HepG2 (cell line): Measurements from ENCODE around the gene TXNL4B. TPM values are rescaled to one million over a fixed set of nuclear protein-coding genes. Genes with fewer than 3 reads are reported as not detected.

Experiments
- GPBP1L1 ChIP-seq: sonication (generic); formaldehyde crosslinking; IDR thresholded peaks from 2 replicates; pipeline ENCODE4 v1.5.0; 2020; ENCODE audit warnings: mild to moderate bottlenecking, missing genetic modification reagents
- HNRNPLL ChIP-seq: fragments of 200-400 bp; formaldehyde crosslinking; IDR thresholded peaks from 2 replicates; pipeline ENCODE4 v1.6.1; 2017; ENCODE audit warnings: mild to moderate bottlenecking, low read depth, low read length; ENCODE audit not compliant: poor library complexity, severe bottlenecking
- KLF13 ChIP-seq: sonication (generic); formaldehyde crosslinking; IDR thresholded peaks from 2 replicates; pipeline ENCODE4 v1.4.0; 2020; ENCODE audit warnings: mild to moderate bottlenecking, missing genetic modification reagents
- MED1 ChIP-seq: sonication (generic); formaldehyde crosslinking; IDR thresholded peaks from 2 replicates; pipeline ENCODE4 v1.4.0; 2020; ENCODE audit warnings: missing genetic modification reagents
- MEIS1 ChIP-seq: sonication (generic); formaldehyde crosslinking; IDR thresholded peaks from 2 replicates; pipeline ENCODE4 v1.9.0; 2021; ENCODE audit warnings: mild to moderate bottlenecking, missing genetic modification reagents, moderate library complexity, borderline replicate concordance
- NCOR1 ChIP-seq: fragments of 200-600 bp; sonication (generic); IDR thresholded peaks from 2 replicates; pipeline ENCODE4 v1.7.0; 2017; ENCODE audit warnings: antibody characterized with exemption, low read length, borderline replicate concordance
- NR2F2 ChIP-seq: IDR thresholded peaks from 2 replicates; pipeline ENCODE4 v1.6.1; 2012; ENCODE audit warnings: low read depth, inconsistent platforms, borderline replicate concordance
- POLR2AphosphoS5 ChIP-seq: IDR thresholded peaks from 2 replicates; pipeline ENCODE4 v1.6.1; 2012; ENCODE audit warnings: low read depth, low read length
- TIGD3 ChIP-seq: sonication (generic); formaldehyde crosslinking; IDR thresholded peaks from 2 replicates; pipeline ENCODE4 v1.5.1; 2020; ENCODE audit warnings: mild to moderate bottlenecking, missing genetic modification reagents, borderline replicate concordance
- TSC22D2 ChIP-seq: sonication (generic); formaldehyde crosslinking; IDR thresholded peaks from 2 replicates; pipeline ENCODE4 v1.5.1; 2020; ENCODE audit warnings: missing genetic modification reagents, mild to moderate bottlenecking, borderline replicate concordance
- U2AF1 ChIP-seq: fragments of 200-400 bp; formaldehyde crosslinking; optimal IDR thresholded peaks from 2 replicates; pipeline ENCODE3; 2017; ENCODE audit warnings: mild to moderate bottlenecking, low read depth, low read length
- ZBTB33 ChIP-seq: sonication (generic); formaldehyde crosslinking; IDR thresholded peaks from 2 replicates; pipeline ENCODE4 v1.4.0; 2020; ENCODE audit warnings: missing genetic modification reagents
- ZBTB34 ChIP-seq: sonication (generic); formaldehyde crosslinking; IDR thresholded peaks from 2 replicates; pipeline ENCODE4 v1.8.0; 2022; ENCODE audit warnings: mild to moderate bottlenecking, missing genetic modification reagents
- ZFP41 ChIP-seq: sonication (generic); formaldehyde crosslinking; IDR thresholded peaks from 2 replicates; pipeline ENCODE4 v1.4.0; 2020; ENCODE audit warnings: mild to moderate bottlenecking, missing genetic modification reagents, borderline replicate concordance
- ZNF138 ChIP-seq: sonication (generic); formaldehyde crosslinking; IDR thresholded peaks from 2 replicates; pipeline ENCODE4 v1.5.0; 2020; ENCODE audit warnings: mild to moderate bottlenecking, low read depth, missing genetic modification reagents
- ZNF564 ChIP-seq: sonication (generic); formaldehyde crosslinking; IDR thresholded peaks from 2 replicates; pipeline ENCODE4 v1.8.1; 2023; ENCODE audit warnings: mild to moderate bottlenecking, missing genetic modification reagents
- ZNF772 ChIP-seq: sonication (generic); formaldehyde crosslinking; IDR thresholded peaks from 2 replicates; pipeline ENCODE4 v1.5.0; 2020; ENCODE audit warnings: mild to moderate bottlenecking, missing genetic modification reagents
- ZNF784 ChIP-seq: sonication (generic); formaldehyde crosslinking; IDR thresholded peaks from 2 replicates; pipeline ENCODE4 v1.5.1; 2020; ENCODE audit warnings: missing genetic modification reagents, mild to moderate bottlenecking, borderline replicate concordance
- ZSCAN21 ChIP-seq: sonication (generic); formaldehyde crosslinking; IDR thresholded peaks from 2 replicates; pipeline ENCODE4 v1.8.0; 2022; ENCODE audit warnings: mild to moderate bottlenecking, missing genetic modification reagents, moderate library complexity, borderline replicate concordance
- polyA plus RNA-seq, 8 experiments: library from polyadenylated mRNA; depleted of rRNA in 3 of 8; stranded (reverse) in 7 of 8; unstranded in 1 of 8; fragments of >200 nt; fragmentation: Illumina TruSeq in 4 of 8; extraction: Trizol in 4 of 8; gene quantifications; 2 replicates each; pipeline versions ENCODE4 v1.2.1 to v1.2.3, GENCODE V29; 2011 to 2016; ENCODE audit warnings: low read depth in 4 of 8, missing spikeins in 1 of 8, mixed read lengths in 1 of 8; ENCODE audit not compliant: insufficient read depth in 1 of 8
- total RNA-seq, 5 experiments: library from RNA; depleted of rRNA; stranded (reverse); fragments of >200 nt; fragmentation: Illumina TruSeq; extraction: Trizol; gene quantifications; 2 replicates each; pipeline ENCODE4 v1.2.3, GENCODE V29; 2016; ENCODE audit warnings: low read depth in 1 of 5

TXNL4B gene
- total and polyA plus RNA-seq, 2 of the 13 experiments (the other 11 are each of a cell fraction or from before 2014, with no cell fraction given): 17.4 to 18.3 TPM

GRCh38 chr16:72093448-72094265, at the start of gene TXNL4B, which contains the start of gene DHX38 (continued):
- TF ChIP-seq ZNF784 (CRISPR knock-in tag): peak; percentile 98
- peak; percentile 61; the same call in 1 of the 2 replicates for TF ChIP-seq ZNF772
- no peak; the same call in none of the 2 replicates for TF ChIP-seq ZBTB33 (CRISPR knock-in tag)
- 0 out of 2 replicates have a peak, but pooled peaks have one; percentile 10 for TF ChIP-seq MEIS1 (CRISPR knock-in tag)
- no peak for TF ChIP-seq GPBP1L1
- no peak; the same call in none of the 2 replicates for TF ChIP-seq ZBTB34 (CRISPR knock-in tag)
- no peak; the same call in 1 of the 2 replicates for TF ChIP-seq NCOR1
- TF ChIP-seq TSC22D2 (CRISPR knock-in tag): peak; percentile 80; the same call in 1 of the 2 replicates
- peak; percentile 87 for TF ChIP-seq POLR2AphosphoS5
- no peak for TF ChIP-seq U2AF1
- no peak; the same call in 1 of the 2 replicates for TF ChIP-seq NR2F2
- peak; percentile 64; the same call in 1 of the 2 replicates for TF ChIP-seq MED1 (CRISPR knock-in tag)
- no peak for TF ChIP-seq ZFP41 (CRISPR knock-in tag)
- TF ChIP-seq ZNF138 (CRISPR knock-in tag): no peak; the same call in 1 of the 2 replicates
- 0 out of 2 replicates have a peak, but pooled peaks have one; percentile 70 for TF ChIP-seq ZNF564
- TF ChIP-seq HNRNPLL: peak; percentile 70
- TF ChIP-seq TIGD3 (CRISPR knock-in tag): peak; percentile 17; the same call in 1 of the 2 replicates
- TF ChIP-seq ZSCAN21 (CRISPR knock-in tag): peak; percentile 37; the same call in 1 of the 2 replicates
- 0 out of 2 replicates have a peak, but pooled peaks have one; percentile 62 for TF ChIP-seq KLF13
